ENCODE measurements around the gene SCG2.

Gene SCG2, protein sequence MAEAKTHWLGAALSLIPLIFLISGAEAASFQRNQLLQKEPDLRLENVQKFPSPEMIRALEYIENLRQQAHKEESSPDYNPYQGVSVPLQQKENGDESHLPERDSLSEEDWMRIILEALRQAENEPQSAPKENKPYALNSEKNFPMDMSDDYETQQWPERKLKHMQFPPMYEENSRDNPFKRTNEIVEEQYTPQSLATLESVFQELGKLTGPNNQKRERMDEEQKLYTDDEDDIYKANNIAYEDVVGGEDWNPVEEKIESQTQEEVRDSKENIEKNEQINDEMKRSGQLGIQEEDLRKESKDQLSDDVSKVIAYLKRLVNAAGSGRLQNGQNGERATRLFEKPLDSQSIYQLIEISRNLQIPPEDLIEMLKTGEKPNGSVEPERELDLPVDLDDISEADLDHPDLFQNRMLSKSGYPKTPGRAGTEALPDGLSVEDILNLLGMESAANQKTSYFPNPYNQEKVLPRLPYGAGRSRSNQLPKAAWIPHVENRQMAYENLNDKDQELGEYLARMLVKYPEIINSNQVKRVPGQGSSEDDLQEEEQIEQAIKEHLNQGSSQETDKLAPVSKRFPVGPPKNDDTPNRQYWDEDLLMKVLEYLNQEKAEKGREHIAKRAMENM
- 0 to 1.7 (median 0.03) reads per million in 17 experiments for total RNA-seq

DNA sequence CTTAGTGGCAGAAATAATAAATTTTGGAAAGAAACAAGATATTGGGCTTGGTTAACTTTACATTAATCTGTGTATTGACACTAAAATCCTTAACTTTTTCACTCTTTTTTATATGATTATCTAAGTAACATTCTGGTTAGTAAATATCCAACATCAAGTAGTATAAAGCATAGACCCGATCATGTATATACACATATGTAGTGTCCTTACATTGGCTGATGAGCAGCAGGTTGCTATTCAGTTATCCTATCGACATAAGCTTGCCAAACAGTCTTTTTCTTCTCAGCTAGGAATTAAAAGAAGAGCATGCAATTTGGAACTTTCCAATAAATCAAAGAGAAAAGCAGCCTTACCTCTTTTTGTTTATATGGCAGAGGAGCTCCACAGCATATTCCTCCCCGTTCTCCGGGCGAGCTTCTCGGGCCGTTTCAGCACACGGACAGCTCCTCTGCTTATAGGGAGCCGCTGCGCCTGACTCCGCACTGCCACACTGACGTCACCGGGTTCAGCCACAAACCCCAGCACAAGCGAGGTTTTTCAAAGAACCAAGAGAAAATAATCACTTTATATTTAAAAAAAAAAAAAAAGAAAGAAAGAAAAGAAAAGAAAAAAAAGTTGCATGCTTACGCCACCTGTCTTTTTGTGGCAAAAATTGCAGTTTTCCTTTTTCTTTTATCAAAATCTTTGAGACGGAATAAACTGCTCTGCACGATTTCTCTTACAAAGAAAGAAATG lies at the start of gene SCG2:
TSS of gene SCG2 (minus strand) at position 430 of the 735 bp plus-strand sequence. CDS start 3,079 bp downstream, outside the sequence.
- DNase-seq, result peak; percentile 66 to 81 (median 74)

DNA sequence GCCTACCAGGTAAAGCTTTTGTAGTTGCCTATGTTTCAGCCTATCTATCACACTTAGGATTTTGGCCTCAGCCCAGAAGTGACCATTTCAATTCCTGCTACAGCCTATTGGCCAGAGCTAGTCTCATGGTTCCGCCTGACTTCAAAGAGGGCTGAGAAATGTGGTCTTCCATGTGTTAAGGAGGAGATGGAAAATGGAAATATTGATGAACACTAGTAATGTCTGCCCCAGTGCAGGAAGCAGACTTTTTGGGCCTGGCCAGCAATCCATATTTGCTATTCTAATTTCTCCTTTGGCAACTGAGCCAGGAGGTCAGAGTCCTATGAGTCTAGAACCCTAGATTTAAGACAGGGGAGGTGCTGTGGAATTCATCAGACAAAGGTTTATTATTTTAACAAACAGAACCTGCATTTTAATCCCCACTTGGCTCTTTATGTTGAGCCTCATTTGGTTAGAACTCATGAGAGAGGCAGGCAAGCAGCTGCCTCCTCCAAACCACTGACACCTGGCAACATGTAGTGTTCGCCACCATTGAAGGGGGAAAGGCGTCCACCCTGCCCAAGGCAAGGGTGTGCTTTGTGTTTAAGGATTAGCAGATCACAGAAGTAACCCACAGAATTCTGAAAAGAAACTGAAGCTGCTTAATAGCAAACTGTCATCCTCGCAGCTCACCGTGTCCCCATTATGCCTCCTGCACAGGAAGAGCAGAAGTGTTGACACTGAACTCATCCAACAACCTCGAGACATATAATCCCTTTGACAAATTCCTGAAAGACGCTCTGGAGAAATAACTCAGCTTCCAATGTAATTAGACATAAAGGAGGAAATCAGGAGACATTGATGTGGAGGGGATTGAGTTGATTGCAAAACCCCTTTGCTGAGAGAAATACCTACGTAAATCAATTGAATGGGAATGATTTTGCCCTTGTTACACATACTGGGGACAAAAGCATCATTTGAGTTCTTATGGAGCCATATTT lies 47.7 kb upstream of the SCG2 start:
- no peak for DNase-seq

DNA sequence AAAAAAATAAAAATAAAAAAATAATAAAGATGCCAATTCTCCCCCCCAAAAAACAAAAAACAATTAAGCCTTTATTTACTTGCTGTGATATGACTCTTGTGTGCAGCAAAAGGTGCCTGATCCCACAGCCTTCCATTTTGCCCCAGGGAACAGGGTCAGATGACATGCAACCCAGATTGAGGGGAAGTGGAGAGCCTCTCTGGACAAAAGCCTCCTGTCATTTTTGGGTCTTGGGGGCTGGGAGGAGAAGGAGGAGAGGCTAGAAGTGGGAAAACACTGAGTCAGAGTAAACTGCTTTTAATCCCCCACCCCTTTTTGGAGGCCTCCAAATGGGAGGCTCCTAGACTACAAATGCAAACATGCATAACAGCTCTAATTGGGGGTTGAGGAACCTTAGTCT lies 46.6 kb upstream of the SCG2 start:
- no peak for DNase-seq

DNA sequence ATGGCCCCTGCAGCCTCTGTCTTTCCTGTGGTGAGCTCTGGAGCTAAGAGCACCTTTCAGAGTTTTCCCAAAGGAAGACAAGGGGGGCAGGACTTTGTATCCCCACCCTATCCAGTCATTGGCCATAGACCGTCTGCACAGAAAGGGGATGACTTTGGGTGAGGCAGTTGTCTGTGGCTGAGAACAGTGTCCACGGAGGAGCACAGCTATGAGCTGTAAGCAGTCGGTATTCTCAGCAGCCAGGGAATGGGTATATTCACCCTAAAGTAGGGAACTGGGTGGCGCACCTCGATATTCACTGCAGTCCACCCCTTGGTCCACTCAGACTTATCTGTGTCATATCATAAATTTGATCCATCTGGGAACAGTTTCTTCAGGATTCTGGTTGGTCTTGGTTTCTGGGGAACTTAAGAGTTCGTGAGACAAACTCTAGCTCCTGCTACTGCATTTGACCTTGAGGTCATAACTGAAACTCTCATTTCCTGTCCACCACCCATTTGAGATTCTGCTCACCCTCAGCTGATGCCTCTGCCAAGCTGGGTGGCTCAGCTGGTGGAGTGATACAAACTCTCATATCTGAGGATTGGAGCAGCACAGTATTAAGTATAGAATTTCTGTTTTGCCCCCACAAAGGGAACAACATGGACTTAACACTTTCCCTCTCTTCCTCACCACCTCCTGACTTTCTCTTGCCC lies 45.2 kb upstream of the SCG2 start:
- no peak for DNase-seq

DNA sequence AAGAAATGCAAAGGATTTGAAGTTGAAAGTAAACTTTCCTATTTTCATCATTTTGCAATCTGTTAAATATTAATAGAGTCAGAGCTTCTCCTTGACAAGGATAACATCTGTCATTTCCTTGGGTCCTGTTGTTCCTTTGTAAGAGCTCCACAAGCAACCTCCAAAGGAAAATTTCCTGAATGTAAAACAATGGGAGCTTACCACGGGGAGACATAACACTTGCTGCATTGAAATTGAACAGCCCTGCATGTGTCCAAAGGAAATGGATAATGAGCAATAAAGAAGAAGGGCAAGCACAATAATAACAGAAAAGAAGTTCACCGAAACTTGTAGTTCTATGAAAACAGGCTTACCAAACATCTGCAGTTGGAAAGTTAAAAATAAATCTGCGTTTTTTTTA lies 42.0 kb upstream of the SCG2 start:
- DNase-seq, result no peak

DNA sequence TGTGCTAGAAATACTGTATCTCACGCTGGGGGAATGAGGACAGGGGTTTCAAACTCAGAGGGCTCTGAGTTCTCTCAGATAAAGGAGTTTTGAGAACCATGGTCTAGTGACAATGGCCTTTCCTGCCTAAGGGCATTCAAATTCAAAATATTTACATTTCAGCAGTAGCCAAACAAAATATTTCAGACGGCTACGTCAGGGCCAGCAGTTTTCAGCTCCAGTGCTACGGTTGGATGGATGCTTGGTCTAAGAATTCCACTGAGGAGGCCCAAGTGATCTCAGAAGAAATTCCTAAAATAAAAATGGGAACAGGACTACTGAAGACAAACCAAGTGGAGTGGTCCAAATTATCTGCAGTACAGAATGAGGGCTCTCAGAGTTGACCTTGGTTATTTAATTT lies 41.1 kb upstream of the SCG2 start:
- DNase-seq, result no peak

DNA sequence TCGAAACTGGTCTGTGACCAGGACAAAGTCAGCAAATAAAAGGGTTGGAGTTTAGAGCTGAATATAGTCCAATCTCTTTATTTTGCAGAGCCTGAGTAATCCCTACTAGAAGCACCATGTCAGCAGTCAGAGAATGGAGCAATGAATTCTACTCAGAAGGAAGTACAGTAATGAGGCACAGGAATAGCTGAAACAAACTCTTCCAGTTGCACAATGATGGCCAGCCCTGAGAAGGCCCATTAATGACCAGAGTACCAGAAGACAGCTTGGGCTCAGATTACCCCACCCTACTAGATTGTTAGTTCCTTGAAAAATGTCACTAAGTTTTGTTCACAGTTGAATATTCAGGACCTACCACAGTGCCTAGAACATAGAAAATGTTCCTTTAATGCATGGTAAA lies 40.3 kb upstream of the SCG2 start:
- DNase-seq, result peak; percentile 13 to 56 (median 40)

DNA sequence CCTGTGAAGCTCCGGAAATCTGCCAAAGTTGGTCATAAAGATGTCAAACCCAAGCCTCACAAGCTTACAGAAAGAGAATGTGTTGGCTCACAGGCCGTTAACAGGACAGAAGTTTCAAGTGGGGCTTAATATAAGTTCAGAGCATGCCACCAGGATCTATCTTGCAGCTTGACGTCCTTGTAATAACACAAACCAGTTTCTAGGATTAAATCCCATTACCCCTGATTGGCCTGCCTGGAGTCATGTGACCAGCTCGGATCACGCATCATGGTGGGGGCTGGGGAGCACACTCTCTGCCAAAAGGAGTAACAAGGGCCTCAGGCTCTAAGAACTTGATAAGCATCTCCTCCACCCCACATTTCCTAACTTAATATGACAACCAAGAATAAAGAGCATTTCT lies 38.9 kb upstream of the SCG2 start:
- DNase-seq, result no peak

DNA sequence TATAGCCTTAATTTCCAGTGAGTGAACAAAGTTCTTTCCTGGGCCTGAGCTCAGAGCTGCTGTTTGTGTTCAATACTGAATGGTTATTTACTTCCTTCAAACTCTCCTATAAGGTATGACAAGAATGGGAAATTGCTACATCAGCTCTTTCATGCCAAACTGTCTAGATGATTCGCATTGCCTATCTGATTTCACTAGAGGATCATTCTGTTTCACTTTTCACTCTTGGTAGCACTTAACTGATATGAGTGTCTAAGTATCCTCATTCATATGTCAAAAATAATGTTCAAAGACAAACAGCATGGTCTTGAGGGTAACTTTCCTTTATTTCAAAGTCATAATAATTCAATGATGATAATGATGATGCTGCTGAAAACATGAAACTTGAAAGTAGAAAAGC lies 32.9 kb upstream of the SCG2 start:
- DNase-seq, result no peak

DNA sequence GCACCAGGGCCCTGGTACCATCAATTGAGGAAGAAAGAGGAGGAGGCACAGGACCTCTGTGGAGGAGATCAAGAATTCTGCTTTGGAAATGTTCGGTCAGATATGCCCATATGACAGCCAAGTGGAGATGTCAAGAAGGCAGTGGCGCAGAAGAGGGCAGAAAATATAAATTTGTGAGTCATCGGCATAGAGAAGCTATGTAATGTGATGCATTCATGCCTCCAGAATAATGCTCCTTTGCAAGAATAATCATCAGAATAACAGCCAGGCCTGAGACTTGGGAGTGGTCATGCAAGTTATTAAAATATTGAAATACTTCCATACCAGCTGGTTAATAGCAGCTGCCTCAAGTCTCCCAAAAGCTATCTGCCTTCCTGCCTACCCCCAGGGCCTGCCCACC lies 32.1 kb upstream of the SCG2 start:
- no peak for DNase-seq

DNA sequence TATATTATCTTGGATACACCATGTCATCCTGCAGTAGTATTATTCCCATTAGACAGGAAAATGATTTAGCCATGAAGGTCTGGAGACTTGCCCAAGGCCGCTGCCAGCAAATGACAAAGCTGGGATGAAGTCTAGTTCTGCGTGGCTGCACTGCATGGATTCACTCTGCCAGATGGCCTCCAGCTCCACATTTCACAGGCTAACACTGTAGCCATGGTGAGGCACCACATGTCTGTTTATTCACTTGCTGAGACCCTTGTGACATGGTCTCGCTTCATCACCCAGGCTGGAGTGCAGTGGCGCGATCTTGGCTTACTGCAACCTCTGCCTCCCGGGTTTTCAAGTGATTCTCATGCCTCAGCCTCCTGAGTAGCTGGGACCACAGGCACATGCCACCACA lies 31.5 kb upstream of the SCG2 start:
- DNase-seq, result no peak

DNA sequence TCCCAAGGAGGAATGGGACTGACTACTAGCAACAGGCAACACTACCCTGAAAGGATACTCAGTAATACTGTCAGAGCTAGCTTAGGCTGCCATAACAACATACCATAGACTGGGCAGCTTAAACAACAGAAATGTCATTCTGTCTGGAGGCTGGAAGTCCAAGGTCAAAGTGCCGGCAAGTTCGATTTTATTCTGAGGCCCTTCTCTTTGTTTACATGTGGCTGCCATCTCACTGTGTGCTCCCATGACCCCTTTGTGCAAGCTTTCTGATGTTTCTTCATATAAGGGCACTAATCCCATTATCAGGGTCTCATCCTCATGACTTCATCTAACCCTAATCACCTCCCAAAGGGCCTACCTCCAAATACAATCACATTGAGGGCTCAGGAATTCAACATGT lies 30.7 kb upstream of the SCG2 start:
- no peak for DNase-seq

DNA sequence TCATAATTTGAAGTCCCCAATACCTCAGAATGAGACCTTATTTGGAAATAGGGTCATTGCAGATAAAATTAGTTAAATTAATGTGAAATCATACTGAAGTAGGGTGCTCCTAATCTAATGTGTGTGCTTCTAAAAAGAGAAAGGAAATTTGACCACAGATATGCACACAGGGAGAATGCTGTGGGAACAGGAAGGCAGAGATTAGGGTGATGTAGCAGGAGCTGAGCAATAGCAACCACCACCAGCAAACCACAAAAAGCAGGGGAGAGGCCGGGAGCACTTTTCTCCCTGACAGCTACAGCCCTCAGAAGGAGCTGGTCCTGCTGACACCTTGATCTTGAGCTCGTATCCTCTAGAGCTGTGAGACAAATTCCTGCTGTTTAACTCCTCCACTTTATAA lies 24.6 kb upstream of the SCG2 start:
- no peak for DNase-seq

DNA sequence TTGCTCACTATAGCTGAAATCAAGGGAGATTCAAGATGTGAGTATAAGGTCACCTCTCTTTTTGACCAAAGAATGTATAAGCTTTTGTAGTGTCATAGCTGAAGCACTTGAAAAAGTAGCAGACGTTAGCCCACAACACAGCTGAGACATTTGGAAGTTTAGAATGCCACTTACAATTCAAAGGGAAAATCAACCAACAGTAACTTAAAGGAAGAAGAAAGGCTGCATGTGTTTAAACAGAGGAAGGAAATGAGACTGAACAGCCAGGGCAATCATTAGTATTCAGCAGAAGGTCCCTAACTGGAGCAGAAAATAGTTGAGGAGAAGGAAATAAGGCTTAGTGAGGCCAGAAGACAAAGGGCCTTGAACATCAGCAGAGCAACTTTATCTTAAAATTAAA lies 23.5 kb upstream of the SCG2 start:
- no peak for DNase-seq

DNA sequence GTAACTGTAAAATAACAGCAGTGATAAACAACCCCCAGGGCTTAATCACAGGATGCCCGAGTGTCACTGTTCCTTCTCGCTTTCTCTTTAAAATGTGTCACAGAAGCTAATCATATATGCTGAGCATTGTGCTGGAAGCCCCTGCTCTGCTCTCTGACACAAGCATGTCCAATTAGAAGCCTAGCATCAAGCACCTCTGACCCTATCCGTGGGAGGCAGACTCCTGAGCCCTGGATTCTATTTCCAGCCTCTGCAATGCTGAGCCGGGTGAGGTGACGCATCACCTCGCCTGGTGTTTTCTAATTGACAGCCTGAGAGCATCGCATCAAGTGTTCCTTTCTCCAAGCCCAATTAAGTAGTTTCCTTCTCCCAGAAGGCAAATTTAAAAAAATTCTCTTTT lies 19.7 kb upstream of the SCG2 start:
- no peak for DNase-seq

DNA sequence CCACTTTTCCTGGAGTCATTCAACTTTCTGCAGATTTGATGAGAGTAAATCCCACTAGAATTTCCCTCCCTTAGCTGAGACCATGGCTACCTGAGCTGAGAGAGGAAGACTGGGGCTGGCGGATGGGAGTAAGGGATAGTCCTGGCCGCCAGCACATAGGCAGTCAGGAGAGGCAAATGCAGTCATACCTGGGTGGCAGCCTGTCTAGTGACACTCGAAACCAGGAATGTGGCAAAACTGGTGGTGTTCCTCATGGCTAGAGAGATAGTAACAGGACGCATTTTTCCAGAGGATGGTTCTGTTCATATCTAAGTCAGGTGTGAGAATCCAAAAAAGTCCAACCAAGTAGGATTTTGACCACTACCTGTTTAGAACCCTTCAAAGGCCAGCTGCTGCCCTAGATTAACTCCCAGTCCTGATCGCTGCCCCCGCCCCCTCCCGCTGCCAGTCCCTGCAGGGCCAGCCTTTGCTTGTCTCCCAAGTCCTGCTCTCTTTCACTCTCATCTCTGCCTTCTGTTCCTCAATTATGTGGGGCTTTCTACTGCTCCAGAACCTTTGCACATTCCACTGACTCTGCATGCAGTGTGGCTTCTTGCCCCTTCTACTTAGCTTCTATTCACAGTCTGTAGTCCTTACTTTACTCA lies 17.4 kb upstream of the SCG2 start:
- no peak for DNase-seq

DNA sequence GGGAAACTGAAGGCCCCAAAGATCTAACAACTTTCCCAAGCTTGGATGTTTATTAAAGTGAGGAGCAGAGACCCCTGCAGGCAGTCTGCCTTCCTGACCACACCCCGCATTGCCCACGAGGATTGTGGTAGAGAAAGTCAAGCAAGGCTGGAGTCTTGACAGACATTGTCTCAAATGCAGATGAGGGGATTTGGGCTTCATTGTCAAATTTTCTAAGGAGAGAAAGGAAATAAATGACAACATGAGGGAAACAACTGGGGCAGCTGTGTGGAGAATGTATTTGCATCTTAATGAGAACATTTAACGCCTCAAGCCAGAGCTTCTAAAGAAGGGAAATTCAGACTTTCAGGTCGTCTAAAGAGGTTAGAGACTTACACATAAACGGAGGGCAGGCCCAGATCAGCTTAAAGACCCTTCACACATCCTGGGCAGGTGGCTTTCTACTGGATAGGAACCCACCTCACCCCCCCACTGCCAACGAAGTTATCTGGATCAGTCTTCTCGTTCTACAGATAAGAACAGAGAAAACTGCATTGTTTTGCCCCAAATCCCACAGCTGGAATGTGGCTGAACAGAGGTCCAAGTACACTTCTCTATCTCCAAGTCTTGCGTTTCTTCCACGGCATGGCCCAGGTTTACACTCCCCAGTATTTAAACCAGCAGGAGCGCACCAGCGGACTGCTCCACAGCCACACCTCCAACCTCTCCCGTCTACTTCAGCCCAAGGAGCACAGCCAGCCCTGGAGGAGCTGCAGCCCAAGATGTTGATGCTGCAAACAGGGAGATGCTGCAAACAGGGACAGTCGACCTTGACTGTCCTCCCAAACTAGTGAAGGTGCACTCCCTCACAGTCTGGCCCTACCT lies 16.2 kb upstream of the SCG2 start:
- DNase-seq, result no peak

DNA sequence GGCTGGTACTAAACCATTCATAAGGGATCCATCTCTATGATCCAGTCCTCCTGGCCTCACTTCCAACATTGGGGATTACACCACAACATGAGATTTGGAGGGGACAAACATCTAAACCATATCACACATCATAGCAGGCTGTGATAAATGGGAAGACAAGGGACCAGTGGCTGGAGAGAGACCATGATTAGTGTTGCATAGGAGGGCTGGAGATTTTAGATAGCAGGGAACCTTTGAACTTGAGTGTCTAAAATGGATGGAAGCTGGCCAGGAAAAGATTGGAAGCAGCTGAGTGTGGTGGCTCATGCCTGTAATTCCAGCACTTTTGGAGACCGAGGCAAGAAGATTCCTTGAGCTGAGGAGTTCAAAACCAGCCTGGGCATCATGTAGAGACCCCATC lies 12.4 kb upstream of the SCG2 start:
- DNase-seq, result no peak

DNA sequence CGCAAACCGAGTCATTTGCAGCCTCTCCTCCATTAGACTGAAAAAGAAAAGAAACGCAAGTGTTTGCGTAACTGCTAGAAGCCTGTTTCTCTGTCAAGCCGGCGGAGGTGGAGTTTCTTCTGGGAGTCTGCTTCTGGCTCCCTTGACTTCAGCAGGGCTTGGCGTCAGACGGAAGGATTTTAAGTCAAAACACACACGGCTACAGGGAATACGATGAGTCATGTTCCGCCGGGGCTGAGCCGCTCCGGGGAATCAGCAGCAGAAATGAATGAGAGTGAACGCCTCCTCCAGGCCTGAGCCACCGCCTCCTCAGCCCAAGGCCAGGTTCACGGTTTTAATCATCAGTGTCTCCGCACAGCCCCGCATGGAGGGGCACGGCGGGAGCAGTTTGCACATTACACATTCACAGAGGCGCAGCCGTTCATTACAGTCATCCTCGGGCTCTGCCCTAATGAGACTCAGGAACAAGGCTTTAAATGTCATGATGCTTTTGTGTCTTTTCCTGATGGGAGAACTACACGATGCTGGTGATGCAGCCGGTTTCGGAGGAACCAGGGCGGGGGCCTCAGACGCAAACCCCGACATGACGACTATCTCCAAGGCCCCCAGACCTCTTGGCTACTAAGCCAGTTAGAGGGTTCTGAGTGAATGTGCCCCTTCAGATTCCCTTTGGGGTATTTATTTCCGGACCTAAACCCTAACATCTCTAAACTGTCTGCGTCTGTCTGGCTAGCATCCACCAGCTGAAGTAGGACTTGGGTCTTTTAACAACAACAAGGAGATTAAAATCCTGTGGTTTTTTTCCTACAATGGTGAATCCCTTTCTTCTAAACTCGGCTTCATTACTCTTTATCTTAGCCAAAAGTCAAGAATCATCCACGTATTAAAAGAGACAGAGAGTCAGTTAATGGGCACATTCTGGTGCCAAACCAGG lies 11.1 kb upstream of the SCG2 start:
- peak; percentile 5 to 37 (median 23) for DNase-seq

Measured in suppressor macrophage (primary cell).